ENCODE measurements around the gene AMBRA1. TPM values are rescaled to one million over a fixed set of nuclear protein-coding genes. Genes with fewer than 3 reads are reported as not detected.
A peak's percentile ranks its signal among the peaks of the same experiment; 100 is the strongest.

Gene AMBRA1
- total RNA-seq, 1 donor from 2014 or later = 45.8 TPM

- H3K4me3 Mint-ChIP-seq = no peak overlapping the region
- peaks cover 7% of the 10 kb centered on the region for H3K36me3 Mint-ChIP-seq (ENCODE audit: low read depth)
- no peak for TF ChIP-seq CTCF (conservative IDR thresholded peaks at IDR 0.05)
- no peaks in the 10 kb centered on the region for H3K27me3 Mint-ChIP-seq (ENCODE audit: low read depth)
- H3K4me1 Mint-ChIP-seq = no peaks in the 10 kb centered on the region
- DNase-seq (ENCODE audit: low read depth, low spot score) = no peak
- no peaks in the 10 kb centered on the region for H3K9me3 Mint-ChIP-seq
- peak overlapping the region; percentile 54 for H3K27ac Mint-ChIP-seq (ENCODE audit: unreplicated experiment)
Measured at GRCh38 chr11:46512261-46512881, 81.5 kb downstream of the AMBRA1 start.

GRCh38 chr11:46511342-46511741, 82.5 kb downstream of the AMBRA1 start:
- TF ChIP-seq CTCF (conservative IDR thresholded peaks at IDR 0.05) = no peak
- Mint-ChIP-seq H3K9me3 (no peaks in the 10 kb centered on the region), H3K27ac (ENCODE audit: unreplicated experiment) (no peak overlapping the region), H3K36me3 (ENCODE audit: low read depth) (peaks cover 11% of the 10 kb centered on the region), H3K27me3 (ENCODE audit: low read depth) (no peaks in the 10 kb centered on the region), H3K4me3 (no peak overlapping the region), H3K4me1 (peaks cover 4% of the 10 kb centered on the region)
- DNase-seq (ENCODE audit: low read depth, low spot score) = no peak

GRCh38 chr11:46508360-46508759, 85.5 kb downstream of the AMBRA1 start:
- no peaks in the 10 kb centered on the region for H3K9me3 Mint-ChIP-seq
- H3K27me3 Mint-ChIP-seq (ENCODE audit: low read depth) = no peaks in the 10 kb centered on the region
- TF ChIP-seq CTCF (conservative IDR thresholded peaks at IDR 0.05) = no peak
- DNase-seq (ENCODE audit: low read depth, low spot score) = no peak
- peaks cover 7% of the 10 kb centered on the region for H3K4me1 Mint-ChIP-seq
- no peak overlapping the region for H3K4me3 Mint-ChIP-seq
- H3K27ac Mint-ChIP-seq (ENCODE audit: unreplicated experiment) = no peak overlapping the region
- peaks cover 12% of the 10 kb centered on the region for H3K36me3 Mint-ChIP-seq (ENCODE audit: low read depth)

- TF ChIP-seq CTCF (conservative IDR thresholded peaks at IDR 0.05) = no peak
- no peak for DNase-seq (ENCODE audit: low read depth, low spot score)
- H3K9me3 Mint-ChIP-seq = no peaks in the 10 kb centered on the region
- H3K4me3 Mint-ChIP-seq = no peak overlapping the region
- H3K36me3 Mint-ChIP-seq (ENCODE audit: low read depth) = peaks cover 12% of the 10 kb centered on the region
- peak overlapping the region; percentile 13 for H3K27ac Mint-ChIP-seq (ENCODE audit: unreplicated experiment)
- H3K27me3 Mint-ChIP-seq (ENCODE audit: low read depth) = no peaks in the 10 kb centered on the region
- peaks cover 7% of the 10 kb centered on the region for H3K4me1 Mint-ChIP-seq
Measured at GRCh38 chr11:46506483-46506791, 87.4 kb downstream of the AMBRA1 start.

GRCh38 chr11:46505741-46506482, 87.9 kb downstream of the AMBRA1 start:
- TF ChIP-seq CTCF (conservative IDR thresholded peaks at IDR 0.05) = no peak
- H3K4me3 Mint-ChIP-seq = no peak overlapping the region

More at GRCh38 chr11:46505741-46506482, 87.9 kb downstream of the AMBRA1 start:
- Mint-ChIP-seq H3K36me3 (ENCODE audit: low read depth) (peaks cover 12% of the 10 kb centered on the region), H3K4me1 (peaks cover 7% of the 10 kb centered on the region), H3K27me3 (ENCODE audit: low read depth) (no peaks in the 10 kb centered on the region), H3K9me3 (no peaks in the 10 kb centered on the region), H3K27ac (ENCODE audit: unreplicated experiment) (peak overlapping the region; percentile 13)
- no peak for DNase-seq (ENCODE audit: low read depth, low spot score)

Data from neural crest cell (in vitro differentiated cells).